Stimulated activated CD8-positive, alpha-beta memory T cell treated with anti-CD3 and anti-CD28 coated beads, Interleukin-4, amount 100 ng/mL, for 1 hour (primary cell): ENCODE measurements around the gene HSFX2.
"Not testable (repeated sequence)": the region's sequence is repeated elsewhere in the genome, so short reads cannot be mapped to it uniquely, and the experiment has no call there.

ENCODE experiments used
- DNase-seq, 2 donors: peaks; one replicate each; pipeline ENCODE4 v3.0.0-alpha.2; 2020; ENCODE audit warnings: low read depth in 2 of 2, low spot score in 1 of 2

HSFX2 gene, protein sequence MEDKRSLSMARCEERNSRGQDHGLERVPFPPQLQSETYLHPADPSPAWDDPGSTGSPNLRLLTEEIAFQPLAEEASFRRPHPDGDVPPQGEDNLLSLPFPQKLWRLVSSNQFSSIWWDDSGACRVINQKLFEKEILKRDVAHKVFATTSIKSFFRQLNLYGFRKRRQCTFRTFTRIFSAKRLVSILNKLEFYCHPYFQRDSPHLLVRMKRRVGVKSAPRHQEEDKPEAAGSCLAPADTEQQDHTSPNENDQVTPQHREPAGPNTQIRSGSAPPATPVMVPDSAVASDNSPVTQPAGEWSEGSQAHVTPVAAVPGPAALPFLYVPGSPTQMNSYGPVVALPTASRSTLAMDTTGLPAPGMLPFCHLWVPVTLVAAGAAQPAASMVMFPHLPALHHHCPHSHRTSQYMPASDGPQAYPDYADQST

DNA sequence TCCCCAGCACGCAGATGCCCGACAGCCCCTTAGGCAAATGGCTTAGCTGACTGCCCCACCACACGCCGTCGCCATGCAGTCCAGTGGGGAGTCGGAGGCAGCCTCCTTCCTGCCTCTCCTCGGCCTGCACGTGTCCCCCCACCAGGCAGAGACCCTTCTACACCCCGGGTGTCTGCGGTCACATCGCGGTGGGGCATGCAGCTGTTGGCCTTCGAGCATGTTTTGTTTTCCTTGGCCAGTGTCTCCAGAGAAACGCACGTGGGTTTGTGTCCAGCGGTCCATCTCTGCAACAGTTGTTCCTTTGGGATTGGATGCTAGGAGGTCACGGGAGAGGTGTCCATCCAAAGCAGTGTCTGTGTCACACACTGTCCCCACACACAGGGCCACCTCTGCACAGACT is at the start of gene HSFX2:
HSFX2 (minus strand) TSS at position 101 of the 400 bp plus-strand sequence. CDS start 614 bp downstream, outside the sequence.
- DNase-seq = not testable (repeated sequence)

DNA sequence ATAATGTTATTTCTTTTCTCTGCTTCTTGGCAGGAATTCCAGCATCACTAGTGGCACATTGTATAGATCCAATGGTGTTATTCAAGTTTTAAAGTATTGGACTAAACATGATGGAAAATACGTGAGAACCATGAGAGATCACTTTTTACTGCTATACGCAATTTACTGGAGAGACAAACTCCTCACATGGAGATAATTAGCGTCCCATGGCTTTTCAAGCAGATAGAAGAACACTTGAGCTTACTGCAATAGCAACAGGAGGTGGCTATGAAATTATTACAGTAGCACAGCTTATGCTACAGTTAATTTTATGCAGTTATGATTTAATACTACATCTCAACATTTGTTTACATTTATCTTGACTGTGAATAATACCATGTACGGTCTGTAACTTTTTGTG is 48.4 kb upstream of the HSFX2 start:
- no peak for DNase-seq

GRCh38 chrX:149641835-149642234 is 46.7 kb upstream of the HSFX2 start:
- no peak for DNase-seq

DNA sequence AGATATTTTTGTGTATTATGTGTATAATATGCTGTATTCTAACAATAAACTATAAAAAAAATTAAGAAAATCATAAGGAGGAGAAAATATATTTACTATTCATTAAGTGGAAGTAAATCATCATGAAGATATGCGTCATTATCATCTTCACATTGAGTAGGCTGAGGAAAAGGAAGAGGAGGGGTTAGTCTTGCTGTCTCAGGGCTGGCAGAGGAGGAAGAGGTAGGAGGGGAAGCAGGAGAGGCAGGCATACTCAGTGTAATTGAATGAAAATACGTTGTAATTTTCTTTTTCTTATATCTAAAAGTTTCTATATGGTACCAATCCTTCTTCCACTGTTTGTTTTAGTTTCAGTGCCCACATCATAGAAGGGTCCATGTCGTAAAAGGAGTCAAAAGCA is 46.3 kb upstream of the HSFX2 start:
- no peak for DNase-seq

GRCh38 chrX:149639568-149639967 is 44.5 kb upstream of the HSFX2 start:
- no peak for DNase-seq

GRCh38 chrX:149638860-149639259 is 43.7 kb upstream of the HSFX2 start:
- DNase-seq = no peak

GRCh38 chrX:149633511-149633910 is 38.4 kb upstream of the HSFX2 start:
- DNase-seq = no peak

DNA sequence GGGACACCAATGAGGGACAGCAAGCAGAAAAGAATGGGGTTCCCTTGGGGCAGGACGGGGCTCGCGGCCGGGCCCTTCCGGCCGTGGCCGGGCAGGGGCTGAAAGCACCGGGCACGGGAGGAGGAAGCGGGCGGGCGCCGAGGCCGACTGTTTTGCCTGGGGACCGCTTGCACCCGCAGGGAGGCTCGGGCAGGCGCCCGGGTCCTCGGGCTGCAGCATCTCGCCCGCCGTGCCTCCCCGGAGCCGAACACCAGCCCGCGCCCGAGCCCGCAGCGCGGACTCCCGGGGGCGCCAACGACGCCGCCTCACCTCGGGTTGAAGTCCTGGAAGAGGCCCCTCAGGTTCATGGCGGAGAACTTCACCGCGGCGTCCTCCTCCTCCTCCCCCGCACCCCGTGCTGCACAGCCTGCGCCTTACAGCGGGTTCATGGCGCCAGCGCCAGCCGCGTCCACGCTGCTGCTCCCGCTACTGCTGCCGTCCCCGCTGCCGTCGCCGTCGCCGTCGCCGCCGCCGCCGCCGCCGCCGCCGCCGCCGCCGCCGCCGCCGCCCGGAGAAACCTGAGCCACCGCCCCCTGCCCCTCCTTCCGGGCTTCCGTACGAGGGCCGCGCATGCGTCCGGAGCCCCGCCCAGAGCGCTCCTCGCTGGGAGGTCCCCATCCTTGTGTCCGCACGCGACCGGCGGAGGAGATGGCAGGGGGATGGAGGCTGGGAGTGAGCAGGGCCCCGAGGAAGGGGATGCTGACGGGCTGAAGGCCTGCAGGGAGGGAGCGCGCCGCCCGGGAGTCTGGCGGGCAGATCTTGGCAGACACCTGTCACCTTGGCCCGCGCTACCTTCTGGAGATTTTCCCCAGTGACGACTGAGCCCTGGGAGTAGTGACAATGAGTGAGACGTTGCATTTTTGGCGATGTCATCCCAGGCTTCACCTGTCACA is 36.4 kb upstream of the HSFX2 start, which contains the start of gene TMEM185A:
TMEM185A (minus strand) TSS at position 559 of the 932 bp plus-strand sequence; CDS start at position 347, 212 bp downstream.
- peak; percentile 18 to 52 for DNase-seq

GRCh38 chrX:149630681-149631233 is 35.6 kb upstream of the HSFX2 start:
- DNase-seq = no peak

DNA sequence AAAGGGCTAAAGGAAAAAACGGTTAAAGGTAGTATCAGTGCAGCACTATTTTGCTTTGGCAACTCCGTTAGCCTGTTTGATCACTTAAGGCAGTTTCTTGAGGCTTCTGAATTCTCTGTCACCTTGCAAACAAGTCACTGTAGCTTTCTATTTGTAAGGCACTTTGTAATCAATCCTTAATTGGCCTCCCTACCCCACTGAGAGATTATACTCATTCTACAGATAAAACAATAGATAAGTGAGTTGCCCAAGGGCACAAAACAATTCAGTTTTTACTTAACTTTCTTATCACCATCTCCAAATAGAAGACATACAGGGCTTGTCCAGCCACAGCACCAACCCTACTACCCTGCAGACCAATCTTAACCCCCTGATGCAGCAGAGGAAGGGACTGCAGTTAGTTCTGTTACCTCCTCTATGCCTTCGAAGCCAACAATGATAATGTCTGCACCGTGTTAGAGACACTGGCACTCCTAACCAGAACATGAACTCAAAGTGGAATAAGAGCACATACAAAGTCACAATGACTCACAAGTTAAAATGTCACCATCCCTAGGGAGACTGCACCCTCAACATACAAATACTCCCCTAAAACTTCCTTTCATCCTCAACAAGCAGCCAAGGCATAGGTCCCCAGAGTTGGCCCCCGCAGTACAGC is 34.7 kb upstream of the HSFX2 start:
- no peak for DNase-seq

GRCh38 chrX:149628768-149629167 is 33.7 kb upstream of the HSFX2 start:
- DNase-seq = no peak

DNA sequence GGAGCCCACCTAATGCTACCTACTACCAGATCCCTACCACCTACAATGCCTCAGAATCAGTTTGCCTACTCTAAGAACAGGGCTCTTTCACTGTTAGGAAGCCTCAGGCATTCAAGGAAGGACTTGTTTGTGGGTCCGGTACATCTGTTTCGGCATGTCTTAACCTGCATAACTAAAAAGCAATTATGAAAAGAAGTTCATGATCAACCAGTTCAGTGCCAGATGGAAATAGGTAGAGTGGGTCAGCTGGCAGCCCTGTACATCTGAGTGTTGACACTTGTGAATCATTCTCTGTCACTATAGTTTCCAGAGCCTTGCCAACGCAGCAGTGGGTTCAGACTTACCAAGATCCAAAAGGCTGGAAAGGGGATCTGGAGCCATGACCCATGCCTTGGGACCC is 33.2 kb upstream of the HSFX2 start:
- no peak for DNase-seq

DNA sequence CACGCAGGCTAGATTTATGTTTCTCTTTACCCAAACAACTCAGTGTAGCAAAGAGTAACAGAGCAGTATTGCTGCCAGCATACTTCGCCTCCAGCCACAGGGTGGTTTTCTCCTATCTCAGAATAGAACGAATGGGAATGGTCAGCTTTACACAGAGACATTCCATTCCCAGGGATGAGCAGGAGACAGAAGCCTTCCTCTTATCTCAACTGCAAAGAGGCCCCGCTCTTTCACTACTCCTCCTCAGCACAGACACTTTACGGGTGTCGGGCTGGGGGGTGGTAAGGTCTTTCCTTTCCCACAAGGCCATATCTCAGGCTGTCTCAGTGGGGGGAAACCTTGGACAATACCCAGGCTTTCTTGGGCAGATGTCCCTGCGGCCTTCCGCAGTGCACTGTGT is 31.7 kb upstream of the HSFX2 start:
- not testable (repeated sequence) for DNase-seq

- not testable (repeated sequence) for DNase-seq
These were observed 24.5 kb upstream of the HSFX2 start for GRCh38 chrX:149619662-149620061.

- DNase-seq = no peak
These were observed 23.8 kb upstream of the HSFX2 start for GRCh38 chrX:149618871-149619270.

- DNase-seq = no peak
These were observed 16.6 kb upstream of the HSFX2 start for GRCh38 chrX:149611623-149612175.

- no peak for DNase-seq
These were observed 15.4 kb upstream of the HSFX2 start for GRCh38 chrX:149610511-149610910.

- no peak for DNase-seq
These were observed 12.6 kb upstream of the HSFX2 start for GRCh38 chrX:149607699-149608098.

DNA sequence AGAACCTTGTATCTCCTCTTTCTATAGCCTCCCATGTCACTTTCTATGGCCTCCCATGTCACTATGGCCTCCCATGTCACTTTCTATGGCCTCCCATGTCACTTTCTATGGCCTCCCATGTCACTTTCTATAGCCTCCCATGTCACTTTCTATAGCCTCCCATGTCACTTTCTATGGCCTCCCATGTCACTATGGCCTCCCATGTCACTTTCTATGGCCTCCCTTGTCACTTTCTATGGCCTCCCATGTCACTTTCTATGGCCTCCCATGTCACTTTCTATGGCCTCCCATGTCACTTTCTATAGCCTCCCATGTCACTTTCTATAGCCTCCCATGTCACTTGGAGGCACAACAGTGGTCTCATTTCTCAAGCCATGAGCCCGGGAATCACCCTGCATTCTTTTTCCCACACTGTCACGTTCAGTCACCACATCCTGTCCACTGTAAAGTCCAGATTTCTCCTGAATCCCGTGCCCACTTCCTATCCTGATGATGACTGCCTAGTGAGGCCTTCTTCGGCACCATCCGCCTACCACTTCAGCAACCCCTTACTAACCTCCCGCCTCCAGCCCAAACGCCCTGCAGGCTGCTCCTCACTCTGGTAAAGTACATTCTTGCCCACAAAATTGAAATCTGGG is 10.3 kb upstream of the HSFX2 start:
- not testable (repeated sequence) for DNase-seq

DNA sequence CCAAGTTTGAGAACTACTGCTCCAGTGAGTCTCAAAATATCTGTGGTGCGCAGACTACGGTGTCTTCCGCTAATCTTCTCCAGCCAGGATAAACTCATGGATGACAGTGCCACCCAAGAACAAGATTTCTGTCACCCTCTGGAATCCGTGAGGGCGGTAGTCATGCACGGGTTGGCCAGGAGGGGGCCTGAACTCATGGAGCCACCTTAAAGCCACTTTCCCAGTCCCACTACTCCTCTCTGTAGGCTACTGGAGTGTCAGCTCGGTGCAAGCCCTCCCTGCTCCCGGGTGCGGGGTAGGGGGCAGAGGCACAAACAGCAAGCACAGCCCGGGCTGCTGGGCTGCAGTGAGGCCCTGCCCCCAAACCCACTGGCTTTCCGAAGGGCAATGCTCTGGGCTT is 3.5 kb upstream of the HSFX2 start:
- not testable (repeated sequence) for DNase-seq
